K562 (cell line): ENCODE data around the gene NPHP1. TPM values are rescaled to one million over a fixed set of nuclear protein-coding genes. Genes with fewer than 3 reads are reported as not detected.

Experiments
- CTBP1 ChIP-seq: fragments of 450-650 bp; IDR thresholded peaks from 2 replicates; pipeline ENCODE4 v1.6.1; 2016; ENCODE audit warnings: borderline replicate concordance
- DNMT1 ChIP-seq: fragments of 450-650 bp; IDR thresholded peaks from 2 replicates; pipeline ENCODE4 v1.6.1; 2016; ENCODE audit warnings: antibody characterized with exemption, mild to moderate bottlenecking
- ETV1 ChIP-seq: fragments of 450-650 bp; conservative IDR thresholded peaks from 2 replicates; pipeline ENCODE4 v1.6.1; 2016; ENCODE audit warnings: missing genetic modification characterization, control low read depth, low read depth, missing compliant biosample characterization
- KAT8 ChIP-seq: fragments of 450-650 bp; IDR thresholded peaks from 2 replicates; pipeline ENCODE4 v1.6.1; 2016; ENCODE audit warnings: low read depth, mild to moderate bottlenecking
- KDM4B ChIP-seq, 2 experiments: fragments of 450-650 bp in 1 of 2; sonication (generic) in 1 of 2; IDR thresholded peaks; 2 replicates each; pipeline ENCODE4 v1.6.1; 2016 to 2017; ENCODE audit warnings: borderline replicate concordance in 2 of 2, antibody characterized with exemption in 1 of 2, low read depth in 1 of 2, mild to moderate bottlenecking in 1 of 2
- MLLT1 ChIP-seq, 2 experiments: fragments of 450-650 bp; IDR thresholded peaks; 2 replicates each; pipeline ENCODE4 v1.6.1; 2016
- NFIC ChIP-seq: fragments of 450-650 bp; IDR thresholded peaks from 2 replicates; pipeline ENCODE4 v1.6.1; 2017; ENCODE audit warnings: mild to moderate bottlenecking, inconsistent platforms
- PATZ1 ChIP-seq: fragments of 250-450 bp; sonication (Bioruptor Pico); IDR thresholded peaks from 2 replicates; pipeline ENCODE4 v1.5.0; 2020; ENCODE audit warnings: mild to moderate bottlenecking, borderline replicate concordance
- RB1 ChIP-seq: fragments of 450-650 bp; IDR thresholded peaks from 2 replicates; pipeline ENCODE4 v1.6.1; 2017; ENCODE audit warnings: low read depth, mild to moderate bottlenecking
- RBM25 ChIP-seq: fragments of 200-400 bp; formaldehyde crosslinking; IDR thresholded peaks from 2 replicates; pipeline ENCODE4 v1.6.1; 2018; ENCODE audit warnings: low read length, low read depth, moderate library complexity; ENCODE audit not compliant: severe bottlenecking
- RFX5 ChIP-seq: IDR thresholded peaks from 2 replicates; pipeline ENCODE4 v1.6.1; 2011; ENCODE audit warnings: low read depth, mild to moderate bottlenecking, improper control_type of control experiment, low read length
- SRSF7 ChIP-seq: fragments of 200-400 bp; formaldehyde crosslinking; optimal IDR thresholded peaks from 2 replicates; pipeline ENCODE3; 2017; ENCODE audit warnings: mild to moderate bottlenecking, low read depth, low read length
- TCF7L2 ChIP-seq: fragments of 150-350 bp; IDR thresholded peaks from 2 replicates; pipeline ENCODE4 v1.6.1; 2016; ENCODE audit warnings: low read depth, mild to moderate bottlenecking, low read length, moderate library complexity
- TCFL5 ChIP-seq: fragments of 250-450 bp; sonication (Bioruptor Pico); conservative IDR thresholded peaks from 2 replicates; pipeline ENCODE4 v1.6.1; 2021; ENCODE audit warnings: mild to moderate bottlenecking, moderate library complexity, matching md5 sums
- ZBTB26 ChIP-seq: fragments of 450-650 bp; formaldehyde crosslinking; IDR thresholded peaks from 2 replicates; pipeline ENCODE4 v1.4.0; 2022; ENCODE audit warnings: missing genetic modification characterization
- ZKSCAN3 ChIP-seq: fragments of 250-450 bp; sonication (Bioruptor Pico); IDR thresholded peaks from 2 replicates; pipeline ENCODE4 v1.4.0; 2020
- ZNF431 ChIP-seq: sonication (generic); formaldehyde crosslinking; IDR thresholded peaks from 2 replicates; pipeline ENCODE4 v1.8.0; 2022; ENCODE audit warnings: mild to moderate bottlenecking, missing genetic modification reagents
- ZNF512 ChIP-seq: IDR thresholded peaks from 2 replicates; pipeline ENCODE4 v1.6.1; 2016; ENCODE audit warnings: missing genetic modification characterization, missing compliant biosample characterization
- ZNF740 ChIP-seq, 3 experiments: fragments of 200-800 bp in 1 of 3; sonication (Bioruptor generic) in 1 of 3; sonication (generic) in 1 of 3; formaldehyde crosslinking in 1 of 3; IDR thresholded peaks; 2 replicates each; pipeline versions ENCODE4 v1.6.1 to v1.8.0; 2016 to 2022; ENCODE audit warnings: mild to moderate bottlenecking in 2 of 3, missing compliant biosample characterization in 2 of 3, missing genetic modification characterization in 2 of 3, missing genetic modification reagents in 1 of 3
- polyA plus RNA-seq, 8 experiments: library from polyadenylated mRNA; depleted of rRNA in 4 of 8; stranded (reverse) in 5 of 8; unstranded in 3 of 8; fragments of >200 nt; fragmentation: Nextera tagmentation in 2 of 8; fragmentation: Illumina TruSeq in 1 of 8; extraction: Ambion mirVana in 2 of 8; extraction: Trizol in 1 of 8; gene quantifications; 2 replicates each; pipeline versions ENCODE4 v1.2.1 to v1.2.3, GENCODE V29; 2011 to 2014; ENCODE audit warnings: inconsistent platforms in 1 of 8, missing spikeins in 1 of 8
- total RNA-seq, 7 experiments: library from RNA; depleted of rRNA in 6 of 7; stranded (reverse); fragments of >200 nt in 6 of 7; fragmentation: Illumina TruSeq in 2 of 7; extraction: Trizol in 2 of 7; gene quantifications; 2 replicates each; pipeline versions ENCODE4 v1.2.1 to v1.2.3, GENCODE V29; 2011 to 2021; ENCODE audit warnings: low replicate concordance in 1 of 7

The NPHP1 gene
- total and polyA plus RNA-seq, 9 of the 15 experiments (the other 6 are each of a cell fraction or from before 2014, with no cell fraction given): 0.11 to 0.32 (median 0.20) TPM; not detected in 5

- TF ChIP-seq MLLT1 (IDR thresholded peaks at IDR 0.05) (no peak), ZNF431 (CRISPR knock-in tag) (no peak), NFIC (peak; percentile 54), RFX5 (no peak), ZKSCAN3 (CRISPR knock-in tag) (no peak), ETV1 (no peak), DNMT1 (no peak), KAT8 (no peak), RB1 (peak; percentile 88), KDM4B (IDR thresholded peaks at IDR 0.05; ENCODE audit: borderline replicate concordance in 2 of 2, low read depth in 1 of 2) (peak in 1 of 2 experiments; percentile 71; a peak in 1 of 4 replicates), ZNF512 (tag) (no peak), PATZ1 (CRISPR knock-in tag) (no peak), ZBTB26 (CRISPR knock-in tag) (no peak), ZNF740 (CRISPR knock-in tag; IDR thresholded peaks at IDR 0.05) (0 out of 2 replicates have a peak, but pooled peaks have one; percentile 48), ZNF740 (tag; IDR thresholded peaks at IDR 0.05) (no peak), TCF7L2 (no peak), TCFL5 (CRISPR knock-in tag) (no peak), CTBP1 (peak; percentile 63; the same call in 1 of the 2 replicates), SRSF7 (no peak), RBM25 (no peak)
Observed at GRCh38 chr2:110211938-110212858, 7.4 kb upstream of the NPHP1 start, which contains the start of gene MTLN (continued).
